NCI-H524 treated with DMSO at 0.1 percent for 48 hours (cell line): ENCODE data around the gene HAUS3.

Experiments used
- DNase-seq: peaks from one replicate; lab custom pipeline; 2025; lab: John Stamatoyannopoulos, UW

The HAUS3 gene

GRCh38 chr4:2262145-2262943, 20.4 kb upstream of the HAUS3 start:
- peak; percentile 89 for DNase-seq

GRCh38 chr4:2261853-2262144, 19.9 kb upstream of the HAUS3 start, which contains the start of gene MXD4:
MXD4 (minus strand) TSS chr4:2262109; CDS start chr4:2261980, 129 bp downstream.
- no peak for DNase-seq

GRCh38 chr4:2261110-2261852, 19.4 kb upstream of the HAUS3 start:
- DNase-seq: no peak

- no peak for DNase-seq
Observed at GRCh38 chr4:2260344-2261109, 18.6 kb upstream of the HAUS3 start.

GRCh38 chr4:2259541-2260343, 17.8 kb upstream of the HAUS3 start:
- DNase-seq: no peak

- DNase-seq: no peak
Observed at GRCh38 chr4:2259036-2259540, 17.2 kb upstream of the HAUS3 start.

GRCh38 chr4:2258091-2259035, 16.4 kb upstream of the HAUS3 start:
- no peak for DNase-seq

GRCh38 chr4:2257361-2258081, 15.6 kb upstream of the HAUS3 start:
- DNase-seq: no peak

GRCh38 chr4:2256781-2257191, 14.9 kb upstream of the HAUS3 start:
- DNase-seq: no peak

GRCh38 chr4:2256156-2256731, 14.3 kb upstream of the HAUS3 start:
- DNase-seq: no peak

- no peak for DNase-seq
Observed at GRCh38 chr4:2255501-2256155, 13.7 kb upstream of the HAUS3 start.

GRCh38 chr4:2254665-2255500, 13.0 kb upstream of the HAUS3 start:
- DNase-seq: no peak

GRCh38 chr4:2253160-2254084, 11.5 kb upstream of the HAUS3 start:
- DNase-seq: no peak

- no peak for DNase-seq
Observed at GRCh38 chr4:2252530-2253091, 10.7 kb upstream of the HAUS3 start.

- DNase-seq: no peak
Observed at GRCh38 chr4:2251795-2252529, 10.0 kb upstream of the HAUS3 start.
